ENCODE results near the gene ZNF266. TPM values are rescaled to one million over a fixed set of nuclear protein-coding genes. Genes with fewer than 3 reads are reported as not detected.

Gene ZNF266
- total RNA-seq, 2 donors from 2014 or later, result 19.7 to 24.6 TPM

GRCh38 chr19:9413240-9413954 is 22.0 kb downstream of the ZNF266 start:
- Histone ChIP-seq H3K9me3 (ENCODE audit: control insufficient read depth, low read length) (peaks cover 81% of the 10 kb centered on the region), H3K27ac (ENCODE audit: low read depth, low read length) (no peak overlapping the region), H3K4me3 (ENCODE audit: low read length) (peak overlapping the region; percentile 37), H3K27me3 (ENCODE audit: control insufficient read depth, insufficient read depth, low read length, poor library complexity, severe bottlenecking) (no peaks in the 10 kb centered on the region), H3K9ac (ENCODE audit: extremely low read depth, low read length, poor library complexity, severe bottlenecking) (no peak overlapping the region), H3K4me1 (ENCODE audit: control insufficient read depth, insufficient read depth, low read length) (no peaks in the 10 kb centered on the region), H3K36me3 (ENCODE audit: control insufficient read depth, insufficient read depth, low read length) (peaks cover 64% of the 10 kb centered on the region)
- peaks cover 97% of the 10 kb centered on the region for H3K9me3 Mint-ChIP-seq
- H3K27me3 Mint-ChIP-seq (ENCODE audit: insufficient read depth), result no peaks in the 10 kb centered on the region
- no peak for TF ChIP-seq CTCF (conservative IDR thresholded peaks at IDR 0.05)
- no peak for DNase-seq
- H3K36me3 Mint-ChIP-seq (ENCODE audit: low read depth), result peaks cover 80% of the 10 kb centered on the region
- WGBS, 2 experiments (ENCODE audit: insufficient coverage in 1 of 2, insufficient read length in 1 of 2), result 94 to 95% methylated on average over 12 to 13 of the region's 14 CpGs
- H3K4me3 Mint-ChIP-seq, result no peak overlapping the region
- no peak overlapping the region for H3K27ac Mint-ChIP-seq
- no peaks in the 10 kb centered on the region for H3K4me1 Mint-ChIP-seq

- peaks cover 2% of the 10 kb centered on the region for H3K27me3 Mint-ChIP-seq (ENCODE audit: insufficient read depth)
- peaks cover 24% of the 10 kb centered on the region for H3K36me3 Mint-ChIP-seq (ENCODE audit: low read depth)
- peaks cover 9% of the 10 kb centered on the region for H3K36me3 ChIP-seq (ENCODE audit: control insufficient read depth, insufficient read depth, low read length)
- H3K27ac Mint-ChIP-seq, result no peak overlapping the region
- no peaks in the 10 kb centered on the region for H3K27me3 ChIP-seq (ENCODE audit: control insufficient read depth, insufficient read depth, low read length, poor library complexity, severe bottlenecking)
- no peak overlapping the region for H3K9ac ChIP-seq (ENCODE audit: extremely low read depth, low read length, poor library complexity, severe bottlenecking)
- no peak for TF ChIP-seq CTCF (conservative IDR thresholded peaks at IDR 0.05)
- H3K4me1 ChIP-seq (ENCODE audit: control insufficient read depth, insufficient read depth, low read length), result no peaks in the 10 kb centered on the region
- H3K4me3 Mint-ChIP-seq, result no peak overlapping the region
- H3K9me3 ChIP-seq (ENCODE audit: control insufficient read depth, low read length), result peaks cover 43% of the 10 kb centered on the region
- 80 to 83% methylated on average over 5 of the region's 5 CpGs for WGBS, 2 experiments (ENCODE audit: insufficient coverage in 1 of 2, insufficient read length in 1 of 2)
- no peaks in the 10 kb centered on the region for H3K4me1 Mint-ChIP-seq
- DNase-seq, result no peak
- H3K9me3 Mint-ChIP-seq, result peaks cover 92% of the 10 kb centered on the region
- no peak overlapping the region for H3K4me3 ChIP-seq (ENCODE audit: low read length)
- no peak overlapping the region for H3K27ac ChIP-seq (ENCODE audit: low read depth, low read length)
Observed at GRCh38 chr19:9407827-9408226, 27.5 kb downstream of the ZNF266 start.

- Histone ChIP-seq H3K9me3 (ENCODE audit: control insufficient read depth, low read length) (peaks cover 34% of the 10 kb centered on the region), H3K4me1 (ENCODE audit: control insufficient read depth, insufficient read depth, low read length) (no peaks in the 10 kb centered on the region), H3K27ac (ENCODE audit: low read depth, low read length) (no peak overlapping the region), H3K36me3 (ENCODE audit: control insufficient read depth, insufficient read depth, low read length) (no peaks in the 10 kb centered on the region), H3K9ac (ENCODE audit: extremely low read depth, low read length, poor library complexity, severe bottlenecking) (no peak overlapping the region), H3K4me3 (ENCODE audit: low read length) (no peak overlapping the region), H3K27me3 (ENCODE audit: control insufficient read depth, insufficient read depth, low read length, poor library complexity, severe bottlenecking) (no peaks in the 10 kb centered on the region)
- TF ChIP-seq CTCF (conservative IDR thresholded peaks at IDR 0.05), result no peak
- Mint-ChIP-seq H3K4me1 (no peaks in the 10 kb centered on the region), H3K36me3 (ENCODE audit: low read depth) (peaks cover 15% of the 10 kb centered on the region), H3K27ac (no peak overlapping the region), H3K27me3 (ENCODE audit: insufficient read depth) (peaks cover 2% of the 10 kb centered on the region), H3K9me3 (peaks cover 86% of the 10 kb centered on the region), H3K4me3 (no peak overlapping the region)
- no peak for DNase-seq
- WGBS, 2 experiments (ENCODE audit: insufficient coverage in 1 of 2, insufficient read length in 1 of 2), result 73 to 86% methylated on average over 12 to 39 of the region's 39 CpGs
Observed at GRCh38 chr19:9406798-9407352, 28.5 kb downstream of the ZNF266 start.
